ENCODE data around the gene CAPN12.

CAPN12 gene

DNA sequence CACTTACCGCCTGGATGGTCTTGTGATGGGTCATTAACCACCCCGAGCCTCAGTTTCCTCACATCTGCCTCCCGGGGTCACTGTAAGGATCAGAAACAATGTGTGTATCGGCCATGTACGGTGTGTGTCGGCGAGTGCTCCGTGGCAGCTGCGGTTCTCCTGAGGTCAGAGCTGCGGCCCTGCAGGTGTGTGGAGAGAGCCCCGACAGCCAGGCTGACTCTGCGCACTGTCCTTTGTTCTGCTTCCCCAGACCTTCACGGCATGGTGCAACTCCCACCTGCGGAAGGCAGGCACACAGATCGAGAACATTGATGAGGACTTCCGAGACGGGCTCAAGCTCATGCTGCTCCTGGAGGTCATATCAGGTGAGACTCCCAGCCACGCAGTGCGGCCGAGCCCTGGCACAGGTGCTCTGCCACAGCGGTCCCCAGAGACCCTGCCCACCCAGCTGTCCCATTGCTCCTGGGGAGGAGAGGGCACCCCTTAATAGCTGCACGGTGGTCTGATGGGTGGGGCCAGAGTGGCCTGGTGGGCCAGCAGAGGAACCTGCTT lies 43.8 kb downstream of the CAPN12 start:
- TF ChIP-seq, protein P1, sequence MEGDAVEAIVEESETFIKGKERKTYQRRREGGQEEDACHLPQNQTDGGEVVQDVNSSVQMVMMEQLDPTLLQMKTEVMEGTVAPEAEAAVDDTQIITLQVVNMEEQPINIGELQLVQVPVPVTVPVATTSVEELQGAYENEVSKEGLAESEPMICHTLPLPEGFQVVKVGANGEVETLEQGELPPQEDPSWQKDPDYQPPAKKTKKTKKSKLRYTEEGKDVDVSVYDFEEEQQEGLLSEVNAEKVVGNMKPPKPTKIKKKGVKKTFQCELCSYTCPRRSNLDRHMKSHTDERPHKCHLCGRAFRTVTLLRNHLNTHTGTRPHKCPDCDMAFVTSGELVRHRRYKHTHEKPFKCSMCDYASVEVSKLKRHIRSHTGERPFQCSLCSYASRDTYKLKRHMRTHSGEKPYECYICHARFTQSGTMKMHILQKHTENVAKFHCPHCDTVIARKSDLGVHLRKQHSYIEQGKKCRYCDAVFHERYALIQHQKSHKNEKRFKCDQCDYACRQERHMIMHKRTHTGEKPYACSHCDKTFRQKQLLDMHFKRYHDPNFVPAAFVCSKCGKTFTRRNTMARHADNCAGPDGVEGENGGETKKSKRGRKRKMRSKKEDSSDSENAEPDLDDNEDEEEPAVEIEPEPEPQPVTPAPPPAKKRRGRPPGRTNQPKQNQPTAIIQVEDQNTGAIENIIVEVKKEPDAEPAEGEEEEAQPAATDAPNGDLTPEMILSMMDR (IDR thresholded peaks at IDR 0.05; ENCODE audit: insufficient read depth, missing control alignments): no peak
- no peak for DNase-seq (ENCODE audit: insufficient read length, low spot score)
- no peak for FAIRE-seq

- TF ChIP-seq, protein P1 (IDR thresholded peaks at IDR 0.05; ENCODE audit: insufficient read depth, missing control alignments): no peak
- FAIRE-seq: no peak
- no peak for DNase-seq (ENCODE audit: insufficient read length, low spot score)
These were observed 44.5 kb downstream of the CAPN12 start for GRCh38 chr19:38699647-38700349.

GRCh38 chr19:38699027-38699346 lies 45.3 kb downstream of the CAPN12 start:
- DNase-seq (ENCODE audit: insufficient read length, low spot score) (no peak), FAIRE-seq (no peak)
- TF ChIP-seq, protein P1 (IDR thresholded peaks at IDR 0.05; ENCODE audit: insufficient read depth, missing control alignments): no peak

DNA sequence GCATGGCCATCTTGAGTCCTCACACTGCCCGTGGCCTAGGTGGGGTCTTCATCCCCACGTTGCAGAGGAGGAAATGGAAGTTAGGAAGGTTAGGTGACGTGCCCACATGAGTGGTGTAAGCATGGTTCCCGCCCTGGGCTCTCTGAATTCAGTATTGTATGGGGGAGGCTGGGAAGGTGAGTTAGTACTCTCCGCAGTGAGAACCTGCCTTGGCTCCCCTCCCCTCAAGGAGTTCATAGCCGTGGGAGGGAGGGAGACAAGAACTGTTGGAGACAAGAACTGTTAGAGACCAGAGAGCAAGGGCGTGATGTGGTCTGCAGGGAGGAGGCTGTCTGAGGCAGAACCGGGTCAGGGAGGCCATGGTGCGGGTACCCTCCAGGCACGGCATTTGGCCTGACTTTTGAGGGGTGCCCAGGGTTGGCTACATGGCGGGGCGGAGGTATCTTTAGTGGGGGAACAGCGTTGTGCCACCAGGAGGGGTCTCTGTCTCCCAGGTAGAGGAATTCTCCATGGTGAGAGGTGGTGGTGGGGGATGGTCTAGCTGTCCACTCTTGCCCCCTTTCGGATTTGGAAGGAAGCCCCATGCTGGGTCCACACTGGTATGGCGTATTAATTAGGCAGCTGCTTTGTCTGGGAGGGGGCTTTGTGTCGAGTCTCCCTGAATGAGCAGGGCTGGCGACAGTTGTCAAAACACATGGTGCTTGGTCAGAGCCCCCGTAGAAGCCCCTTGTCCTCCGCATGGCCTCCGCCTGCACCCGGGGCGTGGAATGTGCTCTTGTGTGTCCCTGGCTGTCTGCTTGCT lies 45.8 kb downstream of the CAPN12 start:
- no peak for DNase-seq (ENCODE audit: insufficient read length, low spot score)
- no peak for FAIRE-seq
- TF ChIP-seq, protein P1 (IDR thresholded peaks at IDR 0.05; ENCODE audit: insufficient read depth, missing control alignments): no peak

DNA sequence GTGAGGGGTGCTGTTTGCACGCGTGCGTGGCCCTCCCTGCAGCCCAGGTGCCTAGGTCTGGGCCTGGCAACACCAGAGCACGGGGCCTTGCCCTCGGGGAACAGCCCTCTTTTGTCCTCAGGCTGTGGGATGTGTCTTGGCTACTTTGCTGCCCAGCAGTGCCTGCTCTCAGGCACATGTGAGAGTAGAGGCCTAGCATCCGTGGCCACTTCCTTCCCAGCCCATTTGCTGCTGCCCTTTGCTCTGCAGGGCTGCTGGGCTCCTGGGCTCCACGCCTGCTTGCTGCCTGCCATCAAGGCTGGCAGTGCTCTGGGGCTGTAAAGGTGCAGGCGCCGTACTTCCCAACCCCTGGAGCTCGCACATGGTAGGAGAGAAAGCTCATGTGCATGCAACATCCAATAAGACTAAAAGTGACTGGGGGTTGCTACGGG lies 46.6 kb downstream of the CAPN12 start:
- TF ChIP-seq, protein P1 (IDR thresholded peaks at IDR 0.05; ENCODE audit: insufficient read depth, missing control alignments): no peak
- FAIRE-seq (no peak), DNase-seq (ENCODE audit: insufficient read length, low spot score) (no peak)

DNA sequence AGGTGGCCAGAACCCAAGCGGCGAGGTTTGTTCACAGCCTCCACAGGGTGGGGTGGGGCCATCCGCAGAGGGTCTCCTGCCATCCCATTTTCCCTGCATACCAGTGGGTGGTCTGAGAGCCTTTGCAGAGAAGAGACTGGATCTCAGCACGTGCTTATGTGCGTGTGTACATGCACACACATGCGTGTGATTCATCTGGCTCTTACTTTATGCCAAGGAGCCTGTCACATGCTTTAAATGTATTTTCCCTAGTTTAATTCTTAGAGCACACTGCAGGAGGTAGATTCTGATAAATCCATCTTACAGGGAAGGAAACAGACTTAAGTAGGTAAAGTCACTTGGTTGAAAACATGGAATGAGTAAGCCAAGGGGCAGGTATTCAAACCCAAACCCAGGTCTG lies 47.1 kb downstream of the CAPN12 start:
- DNase-seq (ENCODE audit: insufficient read length, low spot score) (no peak), FAIRE-seq (no peak)
- TF ChIP-seq, protein P1 (IDR thresholded peaks at IDR 0.05; ENCODE audit: insufficient read depth, missing control alignments): no peak

DNA sequence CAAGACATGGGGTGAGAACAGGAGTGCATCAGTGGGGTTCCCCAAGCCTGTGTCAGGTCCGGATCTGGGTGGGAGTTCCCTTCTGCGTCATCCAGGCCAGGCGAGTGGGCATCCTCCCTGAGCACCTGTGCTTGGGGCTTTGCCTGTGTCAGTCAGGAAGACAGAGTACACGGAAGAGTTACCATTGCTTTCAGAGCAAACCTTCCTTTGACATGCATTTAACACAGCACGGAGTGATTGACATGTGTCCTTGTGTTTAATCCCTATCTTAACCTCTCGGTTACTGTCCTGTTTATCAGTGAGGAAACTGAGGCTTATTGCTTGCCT lies 47.6 kb downstream of the CAPN12 start:
- DNase-seq (ENCODE audit: insufficient read length, low spot score) (no peak), FAIRE-seq (no peak)
- TF ChIP-seq, protein P1 (IDR thresholded peaks at IDR 0.05; ENCODE audit: insufficient read depth, missing control alignments): no peak
